HG03342 (cell line): Measurements from ENCODE around the gene CFAP251.
A peak's percentile ranks its signal among the peaks of the same experiment; 100 is the strongest.

ENCODE experiments used
- ATAC-seq: cut with Tn5 transposase; IDR thresholded peaks from one replicate; pipeline ENCODE4 v1.9.1; 2021; ENCODE audit warnings: mild to moderate bottlenecking, moderate library complexity; ENCODE audit not compliant: unreplicated experiment

Gene CFAP251

GRCh38 chr12:122001466-122002209, 83.2 kb downstream of the CFAP251 start:
- ATAC-seq, result no peak

DNA sequence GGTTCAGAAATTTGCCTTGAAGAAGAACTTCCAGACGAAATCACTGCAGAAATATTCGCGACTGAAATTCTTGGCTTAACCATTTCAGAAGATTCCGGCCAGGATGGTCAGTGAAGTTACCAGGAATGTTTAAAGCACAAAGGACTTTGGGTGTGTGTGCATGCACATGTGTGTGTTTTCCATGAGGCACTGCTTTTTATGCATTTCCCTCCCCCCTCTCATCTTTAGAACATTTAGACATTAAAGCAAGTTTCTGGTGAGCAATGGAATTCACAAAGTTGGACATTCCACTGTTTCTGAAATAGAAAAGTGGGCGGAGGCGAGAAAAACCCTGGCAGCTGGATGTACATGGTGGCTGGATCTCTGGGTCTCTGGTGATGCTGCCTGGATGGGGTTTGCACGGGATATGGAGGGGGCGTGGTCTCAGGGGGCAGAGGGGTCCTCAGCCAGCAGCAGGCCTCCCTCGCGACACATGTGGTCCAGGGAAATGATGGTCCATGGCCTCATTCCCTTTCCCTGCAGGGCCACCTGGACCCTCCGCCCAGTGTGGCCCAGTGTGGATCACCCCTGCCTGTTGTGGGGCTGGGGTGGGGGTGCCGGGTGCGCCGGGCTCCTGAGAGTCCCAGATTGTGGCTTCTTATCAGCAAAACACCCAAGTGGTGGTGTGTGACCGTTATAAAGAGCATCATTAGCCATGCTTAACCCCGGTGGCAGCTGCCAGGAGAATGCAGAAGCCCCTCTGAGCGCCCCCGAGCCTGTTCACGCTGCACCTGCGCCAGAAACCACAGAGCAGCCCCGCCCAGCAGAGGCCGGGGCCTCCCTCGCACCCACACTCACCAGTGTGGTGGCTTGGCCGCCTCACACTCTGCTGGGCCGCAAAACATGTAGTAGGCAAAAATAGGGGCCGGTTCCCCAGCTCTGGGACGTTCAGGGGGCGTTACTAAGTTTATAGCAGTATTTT, 85.5 kb downstream of the CFAP251 start:
- no peak for ATAC-seq

DNA sequence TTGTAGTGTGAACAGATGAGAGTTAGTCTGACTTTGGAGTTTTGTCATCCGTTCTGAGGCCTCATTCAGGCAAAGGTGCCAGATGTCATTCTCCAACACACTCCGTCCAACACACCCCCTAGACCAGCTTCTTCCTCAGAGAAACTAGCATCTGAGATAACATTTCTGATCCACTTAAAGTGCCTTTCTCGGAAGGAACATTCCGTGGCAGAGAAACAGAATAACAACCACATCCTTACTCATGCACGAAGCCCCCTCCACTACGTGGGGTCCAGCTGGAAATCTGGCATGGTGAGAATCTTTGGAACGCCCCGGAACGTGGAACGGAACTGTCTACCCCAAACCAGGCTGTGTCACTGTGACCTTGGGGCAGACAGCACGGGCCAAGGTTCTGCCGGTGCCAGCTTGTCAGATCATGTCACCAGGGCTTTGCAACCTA, 86.3 kb downstream of the CFAP251 start:
- no peak for ATAC-seq

- no peak for ATAC-seq
Measured at GRCh38 chr12:122005252-122005776, 86.9 kb downstream of the CFAP251 start.

DNA sequence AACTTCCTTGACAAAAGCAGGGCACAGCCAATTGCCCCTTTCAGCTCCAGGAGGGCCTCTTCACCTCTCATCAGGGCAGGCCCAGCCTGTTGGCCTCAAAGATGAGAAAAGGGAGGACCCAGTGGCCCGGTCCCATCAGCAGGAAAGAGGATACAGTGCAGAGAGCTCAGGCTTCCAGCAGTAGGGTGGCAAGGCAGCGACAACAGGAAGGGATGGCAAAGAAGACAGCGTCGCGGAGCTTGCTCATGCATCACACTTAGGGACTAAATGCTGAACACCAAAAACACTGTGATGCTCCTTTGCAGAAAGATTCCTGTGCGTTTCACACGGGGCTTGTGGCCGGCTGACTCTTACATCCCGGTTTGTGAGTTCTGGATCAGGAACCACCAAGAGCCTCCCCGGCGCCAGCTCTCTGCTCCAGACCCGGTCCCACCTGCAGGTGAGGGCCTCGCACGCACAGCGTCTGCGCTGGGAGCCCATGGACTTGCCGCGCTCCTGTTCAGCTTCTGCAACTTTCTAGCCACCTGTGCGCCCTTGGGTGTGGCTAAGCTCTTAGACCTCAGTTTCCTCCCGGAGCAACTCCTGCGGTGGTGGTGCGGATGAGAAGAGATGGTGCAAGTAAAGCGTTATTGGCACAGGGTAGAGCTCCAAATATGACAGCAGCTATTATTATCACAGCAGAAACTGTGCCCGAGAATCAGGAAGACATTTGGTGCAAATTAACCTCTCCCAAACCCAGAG, 88.0 kb downstream of the CFAP251 start:
- no peak for ATAC-seq

- peak; percentile 47 for ATAC-seq
Measured at GRCh38 chr12:122009741-122010140, 91.3 kb downstream of the CFAP251 start.

DNA sequence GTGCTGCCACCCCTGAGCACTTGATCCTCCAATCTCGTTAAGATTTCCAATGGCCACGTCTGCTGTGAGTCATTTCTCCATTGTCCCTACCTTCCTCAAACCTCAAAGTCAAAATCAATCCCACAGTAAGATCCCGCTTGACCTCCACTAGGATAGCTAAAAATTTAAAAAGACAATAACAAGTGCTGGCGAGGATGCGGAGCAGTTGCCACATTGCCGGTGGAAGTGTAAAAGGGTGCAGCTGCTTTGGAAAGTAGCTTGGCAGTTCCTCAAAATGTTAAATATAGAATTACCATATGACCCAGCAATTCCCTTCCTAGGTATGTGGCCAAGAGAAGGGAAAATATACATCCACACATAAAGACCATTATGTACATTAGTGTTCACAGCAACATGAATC, 93.8 kb downstream of the CFAP251 start:
- no peak for ATAC-seq

- ATAC-seq, result no peak
Measured at GRCh38 chr12:122013136-122013535, 94.7 kb downstream of the CFAP251 start.

GRCh38 chr12:122013791-122014590, 95.6 kb downstream of the CFAP251 start:
- ATAC-seq, result no peak

DNA sequence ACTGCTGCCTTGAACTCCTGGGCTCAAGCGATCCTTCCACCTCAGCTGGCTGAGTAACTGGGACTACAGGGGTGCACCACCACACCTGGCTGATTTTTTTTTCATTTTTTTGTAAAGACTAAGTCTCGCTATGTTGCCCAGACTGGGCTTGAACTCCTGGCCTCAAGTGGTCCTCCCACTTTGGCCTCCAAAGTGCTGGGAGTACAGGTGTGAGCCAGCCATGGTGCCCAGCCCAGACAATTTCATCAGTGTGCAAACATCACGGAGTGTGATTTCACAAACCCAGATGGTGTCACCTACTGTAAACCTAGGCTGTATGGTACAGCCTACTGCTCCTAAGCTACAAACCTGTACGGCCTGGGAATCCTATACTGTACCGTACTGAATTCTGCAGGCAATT, 96.4 kb downstream of the CFAP251 start:
- no peak for ATAC-seq

DNA sequence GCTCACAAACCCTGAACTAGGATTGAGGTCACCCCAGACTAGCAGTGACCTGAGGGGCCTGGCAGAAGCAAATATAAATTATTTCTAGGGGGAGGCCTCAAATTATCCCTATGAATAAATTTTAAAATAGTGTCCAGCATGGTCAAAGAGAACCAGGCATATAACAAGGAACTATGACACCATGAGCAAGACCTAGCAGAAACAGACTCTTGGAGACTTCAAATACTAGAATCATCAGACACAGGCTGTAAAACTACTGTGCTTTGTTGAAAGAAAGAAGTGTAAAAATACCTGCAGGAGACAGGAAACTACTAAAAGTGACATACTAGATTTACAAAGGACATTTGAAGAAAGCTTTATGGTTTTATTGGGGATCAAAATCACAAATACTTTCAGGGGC, 100.1 kb downstream of the CFAP251 start:
- ATAC-seq, result no peak

DNA sequence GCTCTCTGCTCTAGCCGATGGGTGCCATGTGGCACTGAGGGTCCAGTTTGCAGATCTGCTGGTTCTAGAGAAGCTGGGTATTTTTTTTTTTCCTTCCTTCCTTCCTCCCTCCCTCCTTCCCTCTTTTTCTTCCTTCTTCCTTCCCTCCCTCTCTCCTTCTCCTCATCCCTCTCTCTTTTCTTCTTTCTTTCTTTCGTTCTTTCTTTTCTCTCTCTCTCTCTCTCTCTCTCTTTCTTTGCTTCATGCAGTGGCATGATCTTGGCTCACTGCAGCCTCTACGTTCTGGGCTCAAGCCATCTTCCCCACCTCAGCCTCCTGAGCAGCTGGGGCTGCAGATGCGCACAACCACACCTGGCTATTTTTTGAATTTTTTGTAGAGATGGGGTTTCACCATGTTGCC, 100.5 kb downstream of the CFAP251 start:
- no peak for ATAC-seq

DNA sequence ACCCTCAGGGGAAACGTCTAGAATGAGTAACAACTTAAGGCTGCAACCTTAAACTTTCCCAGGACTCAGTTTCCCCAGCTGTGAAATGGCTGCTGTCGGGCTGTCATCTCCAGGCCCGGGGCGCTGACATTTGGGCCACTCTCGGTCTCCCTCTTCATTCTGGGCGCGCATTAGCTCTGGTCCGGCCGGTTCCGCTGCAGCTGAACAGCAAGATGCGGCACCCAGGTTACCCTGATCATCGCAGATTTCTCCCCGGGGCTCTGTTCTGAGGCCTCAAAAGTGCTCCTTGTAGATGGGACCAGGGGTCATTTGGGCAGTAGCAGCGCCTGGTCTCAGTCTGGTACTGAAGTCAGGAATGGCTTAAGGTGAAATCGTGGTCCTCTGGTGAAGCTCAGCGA, 102.4 kb downstream of the CFAP251 start:
- ATAC-seq, result no peak

DNA sequence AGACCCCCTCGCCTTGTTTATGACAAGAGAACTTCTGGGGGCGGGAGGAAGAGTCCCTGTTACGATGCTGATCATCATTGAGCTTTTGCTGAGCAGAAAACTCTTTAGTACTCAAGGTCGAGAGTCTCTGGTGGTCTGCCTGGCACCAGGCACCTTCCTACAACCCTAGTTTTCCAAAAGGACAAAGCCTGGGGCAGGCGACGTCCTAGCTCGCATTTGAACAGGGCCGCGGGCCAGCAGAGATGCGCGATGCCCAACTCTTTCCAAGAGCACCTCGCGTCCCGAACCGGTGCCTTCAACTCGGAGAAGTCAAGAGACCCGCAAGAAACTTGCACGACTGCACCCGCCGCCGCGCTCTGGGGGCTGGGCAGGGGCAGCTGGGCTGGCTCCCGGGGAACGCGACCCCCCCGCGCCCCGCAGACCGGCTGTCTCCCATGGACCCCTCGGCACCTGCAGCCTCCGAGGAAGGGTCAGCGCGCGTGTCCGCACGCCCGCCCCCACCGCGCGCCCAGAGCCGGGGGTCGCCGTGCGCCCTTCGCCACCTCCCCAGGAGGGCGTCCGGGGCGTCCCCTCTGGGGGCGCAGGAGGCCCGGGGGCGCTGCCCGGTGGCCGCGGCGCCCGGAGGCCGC, 102.9 kb downstream of the CFAP251 start:
- no peak for ATAC-seq

DNA sequence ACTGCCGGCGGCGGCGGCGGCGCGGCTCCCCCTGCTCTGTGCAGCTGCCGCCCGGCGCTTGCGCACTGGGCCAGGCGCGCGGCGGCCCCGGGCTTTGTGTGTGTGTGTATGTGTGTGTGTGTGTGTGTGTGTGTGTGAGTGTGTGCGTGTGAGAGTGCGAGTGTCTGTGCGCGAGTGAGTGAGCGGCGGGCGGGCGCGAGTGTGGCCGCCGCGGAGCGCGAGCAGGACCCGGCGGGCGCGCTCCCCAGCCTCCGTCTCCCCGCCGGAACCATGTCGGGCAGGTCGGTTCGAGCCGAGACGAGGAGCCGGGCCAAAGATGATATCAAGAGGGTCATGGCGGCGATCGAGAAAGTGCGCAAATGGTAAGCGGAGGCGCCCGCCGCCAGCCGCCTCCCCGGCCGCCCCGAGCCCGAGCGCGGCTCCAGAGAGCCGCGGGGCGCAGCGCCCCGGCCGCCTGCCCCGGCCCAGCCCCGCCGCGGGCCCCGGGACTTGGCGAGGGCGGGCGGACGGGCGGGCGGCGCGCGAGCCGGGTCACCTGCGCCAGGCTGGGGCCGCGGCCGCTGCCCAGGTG, 103.5 kb downstream of the CFAP251 start, which contains the start of gene BCL7A:
Gene BCL7A (plus strand): TSS at position 63 of the 571 bp plus-strand sequence. CDS start 208 bp downstream, at position 271.
- ATAC-seq, result no peak

- ATAC-seq, result no peak
Measured at GRCh38 chr12:122022393-122023338, 104.3 kb downstream of the CFAP251 start.

- ATAC-seq, result no peak
Measured at GRCh38 chr12:122023339-122024131, 105.1 kb downstream of the CFAP251 start.
